ENCODE measurements around the gene GALNT15. TPM values are rescaled to one million over a fixed set of nuclear protein-coding genes. Genes with fewer than 3 reads are reported as not detected.

The GALNT15 gene
- total RNA-seq, 1 donor from 2014 or later: 3.9 TPM

GRCh38 chr3:16252988-16253387, 78.5 kb downstream of the GALNT15 start:
- DNase-seq (ENCODE audit: low spot score): no peak

- DNase-seq (ENCODE audit: low spot score): peak; percentile 28
Measured at GRCh38 chr3:16253601-16254000, 79.1 kb downstream of the GALNT15 start.

GRCh38 chr3:16254916-16255315, 80.4 kb downstream of the GALNT15 start:
- DNase-seq (ENCODE audit: low spot score): no peak

GRCh38 chr3:16255326-16255725, 80.8 kb downstream of the GALNT15 start:
- no peak for DNase-seq (ENCODE audit: low spot score)

- DNase-seq (ENCODE audit: low spot score): no peak
Measured at GRCh38 chr3:16255726-16256125, 81.2 kb downstream of the GALNT15 start.

GRCh38 chr3:16257309-16257708, 82.8 kb downstream of the GALNT15 start:
- DNase-seq (ENCODE audit: low spot score): no peak

- no peak for DNase-seq (ENCODE audit: low spot score)
Measured at GRCh38 chr3:16258177-16258576, 83.7 kb downstream of the GALNT15 start.

DNA sequence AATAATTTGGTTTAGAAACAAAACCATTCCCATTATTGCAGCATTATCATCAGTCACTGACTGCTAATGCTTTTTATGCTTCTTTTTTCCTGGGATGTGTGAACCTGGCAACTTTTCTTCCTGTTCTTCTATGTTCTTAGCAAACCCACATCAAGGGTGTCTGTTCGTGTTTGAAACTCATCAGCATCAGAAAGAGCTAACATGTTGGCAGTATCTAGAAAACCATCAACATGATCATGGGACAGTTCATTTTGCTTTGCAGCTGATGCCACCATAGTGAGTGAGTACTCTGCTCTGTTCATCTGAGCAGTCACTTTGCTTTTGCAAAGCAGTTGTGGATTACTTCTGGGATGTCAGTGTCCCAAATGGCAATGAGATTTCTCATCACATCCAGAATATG, 84.4 kb downstream of the GALNT15 start:
- no peak for DNase-seq (ENCODE audit: low spot score)

DNA sequence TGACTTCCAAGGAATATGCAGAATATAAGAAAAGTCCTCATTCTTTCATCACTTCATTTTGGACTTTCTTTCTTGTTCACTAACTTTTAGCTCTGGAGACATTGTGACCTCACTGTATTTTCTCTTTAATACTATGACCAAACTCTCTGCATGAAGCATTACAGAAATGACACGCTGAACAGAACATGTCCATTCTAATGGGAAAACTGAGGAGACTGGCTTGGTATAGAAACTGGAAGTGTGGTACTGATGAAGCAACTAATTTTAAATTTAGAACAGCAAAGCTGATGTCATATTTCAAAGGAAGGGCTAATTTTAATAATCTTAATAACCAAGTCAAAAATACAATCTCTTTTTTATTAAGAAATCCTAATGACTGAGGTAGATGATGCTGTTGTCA, 85.6 kb downstream of the GALNT15 start:
- DNase-seq (ENCODE audit: low spot score): no peak

GRCh38 chr3:16262174-16262573, 87.7 kb downstream of the GALNT15 start:
- no peak for DNase-seq (ENCODE audit: low spot score)

DNA sequence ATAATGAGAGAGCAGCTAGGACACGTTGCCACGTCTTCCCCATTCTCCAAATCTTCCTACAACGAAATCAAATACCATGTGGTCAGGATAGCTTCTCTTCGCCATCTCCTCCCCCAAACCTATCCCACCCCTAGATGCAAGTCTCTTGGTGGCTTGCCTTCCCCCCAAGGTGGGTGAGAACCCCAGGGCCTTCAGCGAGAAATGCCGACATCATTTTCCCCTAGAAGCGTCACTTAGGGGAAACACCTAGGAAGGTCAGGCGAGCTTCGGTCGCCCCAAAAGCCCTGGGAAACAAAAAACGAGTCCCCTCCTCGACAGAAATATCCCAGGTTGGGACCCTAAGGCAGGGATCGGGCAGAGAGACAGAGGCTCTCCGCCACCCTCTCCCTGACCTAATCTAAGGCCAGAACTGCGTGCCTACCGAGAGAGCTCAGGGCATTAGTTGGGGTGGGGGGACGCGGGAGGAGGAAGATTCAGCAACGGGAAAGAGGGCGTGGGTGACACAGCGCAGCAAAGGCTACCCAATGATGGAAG, 89.8 kb downstream of the GALNT15 start:
- DNase-seq (ENCODE audit: low spot score): no peak

GRCh38 chr3:16264708-16265454, 90.4 kb downstream of the GALNT15 start, which contains the start of the genes DPH3 and OXNAD1:
TSS of gene DPH3 (minus strand) at chr3:16264943. CDS start at chr3:16264876, 67 bp downstream.
TSS of gene OXNAD1 (plus strand) at chr3:16265212. CDS start at chr3:16270953, 5,741 bp downstream.
- peak; percentile 100 for DNase-seq (ENCODE audit: low spot score)

- DNase-seq (ENCODE audit: low spot score): no peak
Measured at GRCh38 chr3:16265455-16265786, 90.9 kb downstream of the GALNT15 start.

GRCh38 chr3:16266714-16267113, 92.2 kb downstream of the GALNT15 start:
- no peak for DNase-seq (ENCODE audit: low spot score)

- no peak for DNase-seq (ENCODE audit: low spot score)
Measured at GRCh38 chr3:16270855-16271254, 96.4 kb downstream of the GALNT15 start.

- DNase-seq (ENCODE audit: low spot score): no peak
Measured at GRCh38 chr3:16272588-16272987, 98.1 kb downstream of the GALNT15 start.

- DNase-seq (ENCODE audit: low spot score): no peak
Measured at GRCh38 chr3:16273867-16274266, 99.4 kb downstream of the GALNT15 start.

DNA sequence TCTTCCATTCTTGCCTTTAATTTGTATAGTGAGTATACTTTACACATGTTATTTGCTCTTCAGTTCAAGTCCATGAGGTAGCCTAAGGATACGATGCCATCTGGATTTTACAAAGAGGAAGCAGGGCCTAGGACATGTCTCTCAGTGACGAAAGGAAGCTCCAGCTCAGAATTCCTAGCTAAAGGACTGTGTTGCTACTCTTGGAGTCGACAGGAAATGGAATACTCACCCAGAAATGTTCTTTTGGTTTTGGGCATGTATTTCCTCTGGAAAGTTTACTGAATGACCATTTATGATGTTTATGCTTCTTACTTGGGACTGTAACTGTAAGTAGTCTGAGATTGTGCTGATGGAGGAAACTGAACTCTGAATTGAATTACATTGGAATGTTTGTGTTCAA, 103.0 kb downstream of the GALNT15 start:
- DNase-seq (ENCODE audit: low spot score): no peak

DNA sequence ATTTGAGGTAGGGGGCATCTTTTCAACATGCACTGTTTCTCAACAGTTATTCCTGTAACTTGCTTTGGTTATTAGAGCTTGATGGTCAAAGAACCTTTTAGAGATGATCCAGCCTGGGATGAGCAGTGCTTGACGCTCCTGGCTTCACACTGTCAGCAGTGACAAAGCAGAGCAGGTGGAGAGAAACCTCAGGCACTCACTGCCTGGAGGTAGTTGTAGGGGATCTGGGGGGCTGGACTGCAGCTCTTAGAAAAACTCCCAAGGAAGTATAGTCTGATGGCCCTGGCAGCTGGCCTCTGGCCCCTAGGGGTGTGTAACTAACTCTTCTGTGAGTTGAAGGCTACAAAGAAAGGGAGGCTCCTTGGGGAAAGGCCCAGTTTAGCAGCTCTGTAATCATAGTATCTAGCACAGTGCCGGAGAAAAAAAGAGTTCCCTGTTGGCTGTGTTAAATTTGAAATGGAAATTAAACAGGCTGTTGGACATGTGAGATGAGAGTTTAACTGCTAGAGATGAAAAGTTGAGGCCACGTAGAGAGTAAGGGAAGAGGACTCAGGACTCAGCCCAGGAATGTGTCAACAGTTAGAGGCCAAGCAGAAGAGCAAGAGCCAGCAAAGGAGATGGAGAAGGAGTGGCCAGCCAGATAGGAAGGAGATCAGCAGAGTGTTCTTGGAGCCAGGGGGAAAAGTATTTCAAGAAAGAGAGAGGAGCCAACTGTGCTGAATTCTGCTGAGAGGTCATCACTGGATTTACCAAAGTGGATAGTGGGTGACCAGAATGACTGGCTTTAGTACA, 104.7 kb downstream of the GALNT15 start:
- no peak for DNase-seq (ENCODE audit: low spot score)

- no peak for DNase-seq (ENCODE audit: low spot score)
Measured at GRCh38 chr3:16280671-16281070, 106.2 kb downstream of the GALNT15 start.

All from mucosa of gallbladder (tissue), 1 donor.